GM20000 (cell line): ENCODE results near the gene RAB12.

Experiments used
- DNase-seq: peaks from one replicate; pipeline ENCODE4 v3.0.0; 2012; ENCODE audit warnings: low spot score
- CTCF ChIP-seq: IDR thresholded peaks from 2 replicates; pipeline ENCODE4 v1.5.1; 2012; ENCODE audit warnings: mild to moderate bottlenecking, control low read depth; ENCODE audit errors: extremely low read depth, missing control alignments

The RAB12 gene

DNA sequence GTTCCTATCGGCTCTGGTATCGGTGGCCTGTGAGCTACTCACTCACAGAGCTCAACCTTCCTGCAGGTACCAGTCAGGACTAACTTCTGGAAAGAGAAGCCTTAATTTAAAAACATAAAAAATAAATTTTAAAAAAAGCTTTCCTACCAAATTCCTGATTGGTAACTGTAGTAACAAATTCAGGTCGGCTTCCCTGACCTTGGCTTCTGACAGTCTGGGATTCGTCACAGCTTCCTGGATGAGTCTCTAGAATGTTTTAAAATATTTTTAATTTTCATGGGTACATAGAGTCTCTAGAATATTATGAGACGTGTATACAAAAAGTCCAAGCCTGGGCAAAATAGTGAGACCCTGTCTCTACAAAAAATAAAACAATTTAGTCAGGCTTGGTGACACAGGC lies 51.1 kb downstream of the RAB12 start:
- TF ChIP-seq CTCF: no peak
- DNase-seq: no peak

DNA sequence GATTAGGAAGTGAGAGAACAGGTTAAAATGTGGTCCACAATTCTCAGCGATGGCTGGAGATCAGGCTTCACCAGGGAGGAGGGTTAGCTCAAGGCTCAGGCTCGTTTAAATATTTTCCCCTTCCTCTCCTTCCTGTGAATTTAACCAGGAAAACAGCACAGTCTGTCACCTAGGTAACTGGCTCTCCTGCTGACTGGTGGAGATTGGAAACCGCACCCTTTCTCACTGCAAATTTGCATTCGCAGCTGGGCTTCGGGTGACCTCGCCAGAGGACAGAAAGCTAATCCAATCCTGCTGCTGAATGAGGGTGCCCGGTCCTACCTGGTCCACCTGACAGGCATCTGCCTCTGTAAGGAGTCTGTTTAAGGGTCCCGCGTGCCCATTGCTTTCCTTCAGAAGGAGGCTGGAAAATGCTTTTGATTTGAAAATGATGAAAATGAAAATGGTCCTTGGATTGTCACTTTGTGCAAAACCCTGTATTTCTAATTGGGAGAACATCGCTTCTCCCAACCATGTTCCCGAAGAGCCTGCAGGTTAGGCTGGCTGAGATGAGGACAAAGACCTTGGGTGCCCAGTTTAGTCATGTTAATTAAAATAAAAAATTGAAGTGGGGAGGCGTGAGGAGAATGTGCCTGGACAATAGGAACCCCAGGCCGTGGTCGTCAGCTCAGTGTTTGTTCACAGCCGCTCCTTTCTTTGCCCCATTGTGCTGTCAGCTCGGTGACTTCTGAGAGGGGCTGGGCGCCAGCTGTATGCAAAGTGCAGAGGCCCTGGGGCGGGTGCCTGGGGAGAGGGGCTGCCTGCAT lies 52.7 kb downstream of the RAB12 start:
- no peak for DNase-seq
- no peak for TF ChIP-seq CTCF

GRCh38 chr18:8662560-8663255 lies 53.5 kb downstream of the RAB12 start:
- TF ChIP-seq CTCF: no peak
- no peak for DNase-seq

- no peak for DNase-seq
- TF ChIP-seq CTCF: no peak
Observed at GRCh38 chr18:8667846-8668245, 58.6 kb downstream of the RAB12 start.

- TF ChIP-seq CTCF: no peak
Observed at GRCh38 chr18:8668381-8668780, 59.1 kb downstream of the RAB12 start.

DNA sequence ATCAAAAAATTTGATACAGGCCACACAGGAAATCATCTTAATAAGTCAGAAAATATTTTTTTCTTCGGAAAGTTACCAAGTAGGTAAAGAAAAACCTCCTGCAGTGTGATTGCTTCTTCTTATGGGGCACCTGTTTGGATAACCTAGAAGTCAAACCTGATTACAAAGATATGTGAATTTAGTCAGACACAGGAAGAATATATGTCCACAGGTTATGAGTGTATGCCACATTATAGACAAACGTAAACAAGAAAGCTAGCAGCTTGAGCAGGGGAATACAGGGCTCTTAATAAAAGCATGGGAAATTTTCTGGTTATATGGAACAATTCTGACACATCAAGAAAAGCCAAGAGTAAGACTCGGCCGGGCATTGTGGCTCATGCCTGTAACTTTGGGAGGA lies 60.3 kb downstream of the RAB12 start:
- TF ChIP-seq CTCF: no peak
- no peak for DNase-seq

More at GRCh38 chr18:8668381-8668780, 59.1 kb downstream of the RAB12 start:
- DNase-seq: no peak
